GM23338 (cell line): ENCODE data around the gene CCDC134.

ENCODE experiments used
- CREB1 ChIP-seq: fragments of 250-450 bp; sonication (Bioruptor Pico); IDR thresholded peaks from 2 replicates; pipeline ENCODE4 v1.5.0; 2020; ENCODE audit warnings: low read depth, mild to moderate bottlenecking, moderate library complexity
- CTCF ChIP-seq, 2 experiments: fragments of 200-600 bp in 1 of 2; sonication (generic) in 1 of 2; conservative IDR thresholded peaks; 2 replicates each; pipeline versions ENCODE4 v1.5.1 to v1.6.1; 2016 to 2017; ENCODE audit warnings: antibody characterized with exemption in 2 of 2, low read depth in 2 of 2, mild to moderate bottlenecking in 2 of 2, moderate library complexity in 1 of 2
- ETS1 ChIP-seq: IDR thresholded peaks from 2 replicates; pipeline ENCODE4 v1.6.1; 2016; ENCODE audit warnings: antibody characterized with exemption
- EZH2 ChIP-seq: fragments of 200-600 bp; sonication (generic); IDR thresholded peaks from one replicate; pipeline ENCODE4 v1.8.0; 2017; ENCODE audit warnings: antibody characterized with exemption, mild to moderate bottlenecking, low read depth; ENCODE audit not compliant: unreplicated experiment
- EZH2phosphoT487 ChIP-seq: fragments of 200-600 bp; sonication (generic); IDR thresholded peaks from one replicate; pipeline ENCODE4 v1.8.1; 2018; ENCODE audit warnings: antibody characterized with exemption; ENCODE audit not compliant: unreplicated experiment
- JUNB ChIP-seq: IDR thresholded peaks from one replicate; pipeline ENCODE4 v1.6.1; 2016; ENCODE audit warnings: antibody characterized with exemption; ENCODE audit not compliant: unreplicated experiment
- NANOG ChIP-seq: IDR thresholded peaks from 2 replicates; pipeline ENCODE4 v1.6.1; 2016; ENCODE audit warnings: antibody characterized with exemption, borderline replicate concordance
- POLR2AphosphoS5 ChIP-seq: IDR thresholded peaks from 2 replicates; pipeline ENCODE4 v1.6.1; 2016; ENCODE audit warnings: antibody characterized with exemption, low read depth
- REST ChIP-seq: IDR thresholded peaks from one replicate; pipeline ENCODE4 v1.6.1; 2018; ENCODE audit warnings: antibody characterized with exemption; ENCODE audit not compliant: unreplicated experiment
- STAT1 ChIP-seq: IDR thresholded peaks from one replicate; pipeline ENCODE4 v1.6.1; 2016; ENCODE audit warnings: antibody characterized with exemption; ENCODE audit not compliant: unreplicated experiment
- ZNF331 ChIP-seq: fragments of 250-450 bp; sonication (Bioruptor Pico); IDR thresholded peaks from 2 replicates; pipeline ENCODE4 v1.5.0; 2020; ENCODE audit warnings: low read depth, mild to moderate bottlenecking, moderate library complexity

- TF ChIP-seq CTCF (conservative IDR thresholded peaks at IDR 0.05; ENCODE audit: low read depth in 2 of 2) (no peak), EZH2phosphoT487 (no peak), CREB1 (CRISPR knock-in tag) (peak; percentile 79), EZH2 (no peak), REST (no peak), STAT1 (no peak), ZNF331 (no peak), POLR2AphosphoS5 (peak; percentile 99), ETS1 (peak; percentile 35; the same call in 1 of the 2 replicates), JUNB (no peak), NANOG (no peak)
These were observed at the start of gene CCDC134 for GRCh38 chr22:41800348-41801146.
